Superior temporal gyrus (tissue), 1 donor: Measurements from ENCODE around the gene TOLLIP.

Experiments used
- DNase-seq: peaks from one replicate; pipeline ENCODE4 v3.0.0-alpha.2; 2016; ENCODE audit errors: extremely low spot score

The TOLLIP gene

GRCh38 chr11:1298695-1299492, 10.5 kb downstream of the TOLLIP start:
- peak; percentile 78 for DNase-seq

- DNase-seq: no peak
Observed at GRCh38 chr11:1297576-1298473, 11.6 kb downstream of the TOLLIP start.

GRCh38 chr11:1297011-1297575, 12.3 kb downstream of the TOLLIP start:
- no peak for DNase-seq

- DNase-seq: no peak
Observed at GRCh38 chr11:1296287-1296686, 13.1 kb downstream of the TOLLIP start.

- DNase-seq: no peak
Observed at GRCh38 chr11:1295591-1295990, 13.8 kb downstream of the TOLLIP start.

GRCh38 chr11:1295086-1295485, 14.3 kb downstream of the TOLLIP start:
- DNase-seq: no peak

- no peak for DNase-seq
Observed at GRCh38 chr11:1293619-1294015, 15.8 kb downstream of the TOLLIP start.

- no peak for DNase-seq
Observed at GRCh38 chr11:1292644-1293618, 16.5 kb downstream of the TOLLIP start.

- peak; percentile 56 for DNase-seq
Observed at GRCh38 chr11:1292018-1292643, 17.3 kb downstream of the TOLLIP start.

GRCh38 chr11:1291295-1292017, 18.0 kb downstream of the TOLLIP start:
- DNase-seq: no peak

GRCh38 chr11:1290052-1291040, 19.1 kb downstream of the TOLLIP start:
- no peak for DNase-seq

GRCh38 chr11:1289211-1289935, 20.1 kb downstream of the TOLLIP start:
- DNase-seq: no peak

GRCh38 chr11:1288426-1289151, 20.8 kb downstream of the TOLLIP start:
- DNase-seq: no peak

GRCh38 chr11:1287928-1288327, 21.5 kb downstream of the TOLLIP start:
- no peak for DNase-seq

- DNase-seq: no peak
Observed at GRCh38 chr11:1285876-1286275, 23.6 kb downstream of the TOLLIP start.

GRCh38 chr11:1285316-1285744, 24.1 kb downstream of the TOLLIP start:
- DNase-seq: no peak

- no peak for DNase-seq
Observed at GRCh38 chr11:1283906-1284305, 25.5 kb downstream of the TOLLIP start.
